DND-41 (cell line): ENCODE data around the gene AJAP1.

Experiments used
- ATAC-seq: fragments of 200-7000 bp; cut with Tn5 transposase; 3 replicates; pipeline ENCODE4 v1.9.1; 2021; ENCODE audit warnings: low read depth; ENCODE audit not compliant: insufficient read depth
- DNase-seq: peaks from one replicate; pipeline ENCODE4 v3.0.0-alpha.2; 2020
- H2AFZ ChIP-seq: 2 replicates; pipeline ENCODE4 v1.6.0; 2012; ENCODE audit warnings: low read depth, low read length
- H3K27ac ChIP-seq: 2 replicates; pipeline ENCODE4 v1.5.1; 2012; ENCODE audit warnings: low read length, inconsistent platforms
- H3K27me3 ChIP-seq: fragments of 200-600 bp; sonication (generic); 2 replicates; pipeline ENCODE4 v1.6.0; 2012; ENCODE audit warnings: low read length, mild to moderate bottlenecking, inconsistent platforms; ENCODE audit not compliant: insufficient read depth, poor library complexity
- H3K36me3 ChIP-seq: 2 replicates; pipeline ENCODE4 v1.5.1; 2012; ENCODE audit warnings: low read length, inconsistent platforms; ENCODE audit not compliant: insufficient read depth
- H3K4me1 ChIP-seq: 2 replicates; pipeline ENCODE4 v1.5.1; 2012; ENCODE audit warnings: mild to moderate bottlenecking, low read length; ENCODE audit not compliant: insufficient read depth
- H3K4me2 ChIP-seq: 2 replicates; pipeline ENCODE4 v1.6.0; 2012; ENCODE audit warnings: mild to moderate bottlenecking, moderate library complexity, low read length, inconsistent platforms; ENCODE audit not compliant: insufficient read depth
- H3K4me3 ChIP-seq, 2 experiments: fragments of 200-600 bp in 1 of 2; shearing (Covaris generic) in 1 of 2; 2 replicates each; pipeline ENCODE4 v1.5.1; 2012 to 2016; ENCODE audit warnings: inconsistent platforms in 2 of 2, low read length in 2 of 2, mild to moderate bottlenecking in 2 of 2, low read depth in 1 of 2, moderate library complexity in 1 of 2
- H3K79me2 ChIP-seq: 2 replicates; pipeline ENCODE4 v1.6.0; 2012; ENCODE audit warnings: low read length, inconsistent platforms; ENCODE audit not compliant: insufficient read depth
- H3K9ac ChIP-seq: 2 replicates; pipeline ENCODE4 v1.6.0; 2012; ENCODE audit warnings: low read depth, mild to moderate bottlenecking, inconsistent platforms, low read length, moderate library complexity
- H3K9me3 ChIP-seq: 2 replicates; pipeline ENCODE4 v1.5.1; 2012; ENCODE audit warnings: low read length, moderate library complexity, mild to moderate bottlenecking, inconsistent platforms; ENCODE audit not compliant: insufficient read depth, severe bottlenecking
- H4K20me1 ChIP-seq: 2 replicates; pipeline ENCODE4 v1.6.0; 2012; ENCODE audit warnings: low read length; ENCODE audit not compliant: insufficient read depth
- EZH2 ChIP-seq: IDR thresholded peaks from 3 replicates; pipeline ENCODE4 v1.6.1; 2012; ENCODE audit warnings: borderline replicate concordance, low read depth, mild to moderate bottlenecking, moderate library complexity, low read length, inconsistent platforms; ENCODE audit not compliant: severe bottlenecking
- TF ChIP-seq, protein P1 (sequence below): IDR thresholded peaks from 2 replicates; pipeline ENCODE4 v1.5.1; 2012; ENCODE audit warnings: borderline replicate concordance, low read length, moderate library complexity, mild to moderate bottlenecking; ENCODE audit not compliant: poor library complexity, severe bottlenecking; ENCODE audit errors: extremely low read depth

Gene AJAP1

DNA sequence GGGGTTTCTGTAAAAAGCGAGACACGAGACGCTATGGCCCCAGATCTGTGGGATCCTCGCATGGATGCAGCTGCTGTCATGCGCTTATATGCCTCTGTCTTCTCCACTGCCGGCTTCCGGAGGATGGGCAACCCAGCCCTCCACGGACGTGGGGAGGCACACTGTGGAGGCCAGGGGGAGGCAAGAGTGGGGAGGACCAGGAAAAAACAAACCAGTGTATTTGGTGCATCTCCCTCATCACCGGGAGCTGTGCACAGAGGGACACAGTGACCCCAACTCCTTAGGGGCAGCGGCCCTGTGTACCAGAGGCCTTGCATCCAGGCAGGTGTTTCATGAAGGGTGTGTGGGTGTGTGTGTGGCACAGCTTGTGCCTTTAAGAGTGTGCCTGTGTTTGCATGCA lies 95.0 kb downstream of the AJAP1 start:
- H3K9me3 ChIP-seq, result peaks cover 4% of the 10 kb centered on the region
- H3K4me2 ChIP-seq, result no peak overlapping the region
- TF ChIP-seq, protein P1, sequence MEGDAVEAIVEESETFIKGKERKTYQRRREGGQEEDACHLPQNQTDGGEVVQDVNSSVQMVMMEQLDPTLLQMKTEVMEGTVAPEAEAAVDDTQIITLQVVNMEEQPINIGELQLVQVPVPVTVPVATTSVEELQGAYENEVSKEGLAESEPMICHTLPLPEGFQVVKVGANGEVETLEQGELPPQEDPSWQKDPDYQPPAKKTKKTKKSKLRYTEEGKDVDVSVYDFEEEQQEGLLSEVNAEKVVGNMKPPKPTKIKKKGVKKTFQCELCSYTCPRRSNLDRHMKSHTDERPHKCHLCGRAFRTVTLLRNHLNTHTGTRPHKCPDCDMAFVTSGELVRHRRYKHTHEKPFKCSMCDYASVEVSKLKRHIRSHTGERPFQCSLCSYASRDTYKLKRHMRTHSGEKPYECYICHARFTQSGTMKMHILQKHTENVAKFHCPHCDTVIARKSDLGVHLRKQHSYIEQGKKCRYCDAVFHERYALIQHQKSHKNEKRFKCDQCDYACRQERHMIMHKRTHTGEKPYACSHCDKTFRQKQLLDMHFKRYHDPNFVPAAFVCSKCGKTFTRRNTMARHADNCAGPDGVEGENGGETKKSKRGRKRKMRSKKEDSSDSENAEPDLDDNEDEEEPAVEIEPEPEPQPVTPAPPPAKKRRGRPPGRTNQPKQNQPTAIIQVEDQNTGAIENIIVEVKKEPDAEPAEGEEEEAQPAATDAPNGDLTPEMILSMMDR, result no peak
- TF ChIP-seq EZH2, result no peak
- no peak for ATAC-seq
- H3K9ac ChIP-seq, result no peak overlapping the region
- H3K36me3 ChIP-seq, result no peaks in the 10 kb centered on the region
- no peak for DNase-seq
- no peaks in the 10 kb centered on the region; the same call in 1 of the 2 replicates for H4K20me1 ChIP-seq
- H3K4me1 ChIP-seq, result no peaks in the 10 kb centered on the region
- no peak overlapping the region for H2AFZ ChIP-seq
- H3K79me2 ChIP-seq, result no peaks in the 10 kb centered on the region
- no peak overlapping the region for H3K4me3 ChIP-seq
- no peak overlapping the region for H3K27ac ChIP-seq
- no peaks in the 10 kb centered on the region for H3K27me3 ChIP-seq

DNA sequence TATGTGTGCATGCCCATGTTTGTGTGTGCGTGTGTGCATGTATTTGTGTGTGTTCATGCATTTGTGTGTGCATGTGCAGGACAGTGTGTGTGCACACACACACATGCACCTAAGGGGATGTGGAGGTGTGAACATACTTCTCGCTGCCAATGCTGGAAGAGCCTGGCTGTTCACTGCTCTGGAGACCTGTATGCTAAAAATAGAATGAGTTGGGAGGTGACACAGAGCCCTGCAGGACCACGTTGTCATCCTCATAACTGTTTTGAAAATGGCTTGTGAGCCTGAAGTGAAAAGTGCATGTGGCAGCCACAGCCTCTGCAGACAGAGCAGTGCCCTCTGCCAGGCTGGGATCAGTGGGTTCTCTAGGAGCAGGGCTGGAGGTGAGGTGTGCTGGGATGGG lies 95.8 kb downstream of the AJAP1 start:
- Histone ChIP-seq H3K79me2 (no peaks in the 10 kb centered on the region), H3K36me3 (no peaks in the 10 kb centered on the region), H2AFZ (no peak overlapping the region), H3K9me3 (peaks cover 4% of the 10 kb centered on the region), H3K27ac (no peak overlapping the region), H3K9ac (no peak overlapping the region), H3K4me2 (no peak overlapping the region), H3K4me1 (no peaks in the 10 kb centered on the region), H3K4me3 (no peak overlapping the region), H4K20me1 (no peaks in the 10 kb centered on the region; the same call in 1 of the 2 replicates), H3K27me3 (no peaks in the 10 kb centered on the region)
- ATAC-seq (no peak), DNase-seq (no peak)
- no peak for TF ChIP-seq EZH2
- TF ChIP-seq, protein P1, result no peak

DNA sequence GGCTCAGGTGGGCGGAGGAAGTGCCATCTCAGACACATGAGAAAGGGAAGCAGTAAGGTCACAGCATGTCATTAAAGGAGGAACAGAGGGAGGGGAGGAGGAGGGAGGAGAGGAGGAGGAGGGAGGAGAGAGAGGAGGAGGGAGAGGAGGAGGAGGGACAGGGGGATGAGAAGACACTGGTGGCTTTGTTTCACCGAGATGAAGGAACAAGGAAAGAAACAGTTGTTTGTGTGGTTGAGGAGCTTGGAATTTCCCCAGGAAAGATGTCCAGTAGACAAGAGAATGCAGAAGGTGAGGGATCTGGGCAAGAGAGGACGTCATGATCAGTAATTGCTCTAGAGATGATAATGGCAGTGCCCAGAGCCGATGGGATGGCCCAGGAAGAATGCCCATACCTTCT lies 97.7 kb downstream of the AJAP1 start:
- Histone ChIP-seq H3K79me2 (no peaks in the 10 kb centered on the region), H3K4me3 (no peak overlapping the region), H3K4me2 (no peak overlapping the region), H4K20me1 (no peaks in the 10 kb centered on the region; the same call in 1 of the 2 replicates), H2AFZ (no peak overlapping the region), H3K4me1 (no peaks in the 10 kb centered on the region), H3K9me3 (peaks cover 8% of the 10 kb centered on the region), H3K27me3 (no peaks in the 10 kb centered on the region), H3K9ac (no peak overlapping the region), H3K36me3 (no peaks in the 10 kb centered on the region), H3K27ac (no peak overlapping the region)
- no peak for ATAC-seq
- no peak for TF ChIP-seq EZH2
- TF ChIP-seq, protein P1, result no peak
- no peak for DNase-seq

DNA sequence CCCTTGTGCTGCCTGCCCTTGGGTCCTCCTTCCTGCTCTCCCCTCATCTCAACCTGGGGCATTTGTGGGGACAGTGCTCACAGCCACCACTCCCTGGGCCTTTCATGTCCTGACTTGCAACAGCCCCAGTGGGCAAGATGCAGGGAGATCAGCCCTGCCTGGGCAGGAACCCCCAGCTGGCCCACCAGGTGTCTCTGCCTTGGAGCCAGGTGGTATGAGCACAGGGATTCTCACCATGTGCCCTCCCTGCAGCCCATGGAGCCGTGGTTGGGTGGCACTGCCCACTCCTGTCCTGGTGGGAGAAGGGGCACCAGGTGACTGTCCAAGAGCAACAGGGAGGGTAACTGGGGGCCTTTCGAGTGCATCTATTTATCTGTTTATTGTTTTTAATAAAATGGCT lies 100.4 kb downstream of the AJAP1 start:
- Histone ChIP-seq H3K9ac (no peak overlapping the region), H3K4me3 (no peak overlapping the region), H3K27me3 (no peaks in the 10 kb centered on the region), H3K36me3 (no peaks in the 10 kb centered on the region), H3K4me2 (no peak overlapping the region), H4K20me1 (no peaks in the 10 kb centered on the region; the same call in 1 of the 2 replicates), H3K27ac (no peak overlapping the region), H2AFZ (no peak overlapping the region), H3K9me3 (peaks cover 10% of the 10 kb centered on the region), H3K4me1 (no peaks in the 10 kb centered on the region), H3K79me2 (no peaks in the 10 kb centered on the region)
- TF ChIP-seq, protein P1, result no peak
- no peak for TF ChIP-seq EZH2
- DNase-seq (no peak), ATAC-seq (no peak)
